HepG2 (cell line): ENCODE results near the gene SRRM3. TPM values are rescaled to one million over a fixed set of nuclear protein-coding genes. Genes with fewer than 3 reads are reported as not detected.
A peak's percentile ranks its signal among the peaks of the same experiment; 100 is the strongest.

Experiments
- ATAC-seq: fragments of 200-7000 bp; cut with Tn5 transposase; 3 replicates; pipeline ENCODE4 v1.9.1; 2020; ENCODE audit warnings: mild to moderate bottlenecking, moderate library complexity
- BruUV-seq: library from RNA; stranded (reverse); fragments of 400-500 nt; replicated peaks from 2 replicates; lab custom pipeline; 2021; lab: Mats Ljungman, UMichigan
- CTCF ChIA-PET: fragments of 300-600 bp; formaldehyde crosslinking; extraction: SDS; loops from one replicate; lab custom pipeline; 2021; ENCODE audit warnings: low total read pairs, inconsistent platforms, low intra/inter-chr PET ratio; lab: Yijun Ruan, JAX
- POLR2A ChIA-PET: fragments of 350-600 bp; sonication (Branson Sonifier 250); formaldehyde crosslinking; loops from one replicate; lab custom pipeline; 2020; ENCODE audit warnings: antibody characterized with exemption, inconsistent platforms; lab: Yijun Ruan, JAX
- DNase-seq: peaks from one replicate; pipeline ENCODE4 v3.0.0-alpha.2; 2015; ENCODE audit warnings: low spot score
- FAIRE-seq: peaks from 3 replicates; lab custom pipeline; 2011; peaks lifted over from hg19 to GRCh38; lab: Jason Lieb, UNC
- H2AFZ ChIP-seq: one replicate; pipeline ENCODE4 v1.6.1; 2011; ENCODE audit warnings: low read length, inconsistent platforms
- H3K27ac ChIP-seq: fragments of 300-600 bp; 3 replicates; pipeline ENCODE4 v1.8.0; 2011; ENCODE audit warnings: mixed run types, mild to moderate bottlenecking, mixed read lengths, low read length, inconsistent platforms; ENCODE audit not compliant: insufficient read depth; ENCODE audit errors: extremely low read length
- H3K27me3 ChIP-seq, 2 experiments: fragments of 200-600 bp in 1 of 2; 2 replicates in 1 of 2; 3 replicates in 1 of 2; pipeline versions ENCODE4 v1.6.0 to v1.8.0; 2011; ENCODE audit warnings: low read length in 2 of 2, mild to moderate bottlenecking in 2 of 2, moderate library complexity in 2 of 2, inconsistent platforms in 1 of 2; ENCODE audit not compliant: insufficient read depth in 2 of 2, control insufficient read depth in 1 of 2
- H3K36me3 ChIP-seq, 2 experiments: fragments of 200-600 bp in 1 of 2; replicated peaks in 1 of 2; 2 replicates in 1 of 2; 3 replicates in 1 of 2; pipeline versions ENCODE4 v1.5.1 to v1.8.0; 2011; ENCODE audit warnings: low read length in 2 of 2, inconsistent platforms in 1 of 2; ENCODE audit not compliant: insufficient read depth in 2 of 2, control insufficient read depth in 1 of 2
- H3K4me1 ChIP-seq: 2 replicates; pipeline ENCODE4 v1.5.1; 2012; ENCODE audit warnings: low read length, inconsistent platforms; ENCODE audit not compliant: insufficient read depth
- H3K4me2 ChIP-seq: 2 replicates; pipeline ENCODE4 v1.6.0; 2011; ENCODE audit warnings: low read depth, low read length, inconsistent platforms
- H3K4me3 ChIP-seq, 3 experiments: fragments of 200-600 bp in 1 of 3; sonication (generic), shearing (Covaris generic) in 1 of 3; replicated peaks in 1 of 3; 2 replicates each; pipeline ENCODE4 v1.5.1; 2011 to 2016; ENCODE audit warnings: low read length in 3 of 3, inconsistent platforms in 2 of 3, low read depth in 2 of 3, mild to moderate bottlenecking in 2 of 3, control low read depth in 1 of 3, mixed read lengths in 1 of 3; ENCODE audit not compliant: insufficient read depth in 1 of 3
- H3K79me2 ChIP-seq: one replicate; pipeline ENCODE4 v1.6.1; 2011; ENCODE audit warnings: low read length, inconsistent platforms; ENCODE audit not compliant: insufficient read depth
- H3K9ac ChIP-seq: 2 replicates; pipeline ENCODE4 v1.6.0; 2011; ENCODE audit warnings: mild to moderate bottlenecking, low read depth, low read length, inconsistent platforms; ENCODE audit not compliant: insufficient read depth
- H3K9me3 ChIP-seq: 2 replicates; pipeline ENCODE4 v1.5.1; 2012; ENCODE audit warnings: mild to moderate bottlenecking, low read length
- H4K20me1 ChIP-seq: 2 replicates; pipeline ENCODE4 v1.6.0; 2011; ENCODE audit warnings: inconsistent platforms, mild to moderate bottlenecking, low read length, moderate library complexity; ENCODE audit not compliant: insufficient read depth
- ATF7-NPFF ChIP-seq: sonication (generic); formaldehyde crosslinking; IDR thresholded peaks from 2 replicates; pipeline ENCODE4 v1.8.1; 2023; ENCODE audit warnings: mild to moderate bottlenecking, low read depth, missing genetic modification reagents, moderate library complexity
- DBP ChIP-seq: sonication (generic); formaldehyde crosslinking; IDR thresholded peaks from 2 replicates; pipeline ENCODE4 v1.4.0; 2020; ENCODE audit warnings: missing genetic modification reagents; ENCODE audit errors: not compliant biosample characterization
- GATAD1 ChIP-seq: IDR thresholded peaks from 2 replicates; pipeline ENCODE4 v1.6.1; 2016; ENCODE audit warnings: missing genetic modification reagents, missing compliant biosample characterization
- HNRNPL ChIP-seq: fragments of 200-400 bp; formaldehyde crosslinking; IDR thresholded peaks from 2 replicates; pipeline ENCODE4 v1.6.1; 2017; ENCODE audit warnings: mild to moderate bottlenecking, low read depth, low read length
- HOXD1 ChIP-seq: sonication (generic); formaldehyde crosslinking; IDR thresholded peaks from 2 replicates; pipeline ENCODE4 v1.5.0; 2020; ENCODE audit warnings: missing genetic modification reagents
- KLF16 ChIP-seq, 2 experiments: sonication (generic) in 1 of 2; formaldehyde crosslinking in 1 of 2; IDR thresholded peaks; 2 replicates each; pipeline versions ENCODE4 v1.6.1 to v1.8.0; 2016 to 2023; ENCODE audit warnings: missing genetic modification reagents in 2 of 2, missing compliant biosample characterization in 1 of 2
- THAP7 ChIP-seq: sonication (generic); formaldehyde crosslinking; IDR thresholded peaks from 2 replicates; pipeline ENCODE4 v1.8.1; 2023; ENCODE audit warnings: mild to moderate bottlenecking, missing genetic modification reagents
- ZBTB46 ChIP-seq: sonication (generic); formaldehyde crosslinking; IDR thresholded peaks from 2 replicates; pipeline ENCODE4 v1.4.0; 2020; ENCODE audit warnings: mild to moderate bottlenecking, missing genetic modification reagents, borderline replicate concordance
- WGBS: methylation state at CpG from one replicate; pipeline ENCODE4 v1.1.6; 2017; ENCODE audit warnings: low lambda C conversion rate; 5-methylcytosine and 5-hydroxymethylcytosine counted together
- in situ Hi-C: cut with HindIII; loops from 2 replicates; pipeline ENCODE4 v1.10.0; 2017; ENCODE audit warnings: low pct_unique_long_range_greater_than_20kb; ENCODE audit not compliant: extremely low pct_ligation_motif_present
- intact Hi-C: fragments of 100-400 bp; cut with micrococcal nuclease; formaldehyde crosslinking; loops from one replicate; pipeline ENCODE4 v1.10.0; 2022; ENCODE audit not compliant: unreplicated experiment
- polyA plus RNA-seq, 8 experiments: library from polyadenylated mRNA; depleted of rRNA in 3 of 8; stranded (reverse) in 7 of 8; unstranded in 1 of 8; fragments of >200 nt; fragmentation: Illumina TruSeq in 4 of 8; extraction: Trizol in 4 of 8; gene quantifications; 2 replicates each; pipeline versions ENCODE4 v1.2.1 to v1.2.3, GENCODE V29; 2011 to 2016; ENCODE audit warnings: low read depth in 4 of 8, missing spikeins in 1 of 8, mixed read lengths in 1 of 8; ENCODE audit not compliant: insufficient read depth in 1 of 8
- total RNA-seq, 5 experiments: library from RNA; depleted of rRNA; stranded (reverse); fragments of >200 nt; fragmentation: Illumina TruSeq; extraction: Trizol; gene quantifications; 2 replicates each; pipeline ENCODE4 v1.2.3, GENCODE V29; 2016; ENCODE audit warnings: low read depth in 1 of 5
- TF ChIP-seq, protein P1 (sequence below): sonication (generic); formaldehyde crosslinking; IDR thresholded peaks from 2 replicates; pipeline ENCODE4 v1.5.0; 2020; ENCODE audit warnings: mild to moderate bottlenecking, missing genetic modification reagents
- TF ChIP-seq, protein P2 (sequence below): sonication (generic); formaldehyde crosslinking; IDR thresholded peaks from 2 replicates; pipeline ENCODE4 v1.9.0; 2022; ENCODE audit warnings: missing genetic modification reagents, mild to moderate bottlenecking, borderline replicate concordance

The SRRM3 gene
- total and polyA plus RNA-seq, 2 of the 13 experiments (the other 11 are each of a cell fraction or from before 2014, with no cell fraction given) = 0.13 to 0.54 TPM

GRCh38 chr7:76257973-76258372 is 56.3 kb downstream of the SRRM3 start (continued):
- TF ChIP-seq, protein P1, sequence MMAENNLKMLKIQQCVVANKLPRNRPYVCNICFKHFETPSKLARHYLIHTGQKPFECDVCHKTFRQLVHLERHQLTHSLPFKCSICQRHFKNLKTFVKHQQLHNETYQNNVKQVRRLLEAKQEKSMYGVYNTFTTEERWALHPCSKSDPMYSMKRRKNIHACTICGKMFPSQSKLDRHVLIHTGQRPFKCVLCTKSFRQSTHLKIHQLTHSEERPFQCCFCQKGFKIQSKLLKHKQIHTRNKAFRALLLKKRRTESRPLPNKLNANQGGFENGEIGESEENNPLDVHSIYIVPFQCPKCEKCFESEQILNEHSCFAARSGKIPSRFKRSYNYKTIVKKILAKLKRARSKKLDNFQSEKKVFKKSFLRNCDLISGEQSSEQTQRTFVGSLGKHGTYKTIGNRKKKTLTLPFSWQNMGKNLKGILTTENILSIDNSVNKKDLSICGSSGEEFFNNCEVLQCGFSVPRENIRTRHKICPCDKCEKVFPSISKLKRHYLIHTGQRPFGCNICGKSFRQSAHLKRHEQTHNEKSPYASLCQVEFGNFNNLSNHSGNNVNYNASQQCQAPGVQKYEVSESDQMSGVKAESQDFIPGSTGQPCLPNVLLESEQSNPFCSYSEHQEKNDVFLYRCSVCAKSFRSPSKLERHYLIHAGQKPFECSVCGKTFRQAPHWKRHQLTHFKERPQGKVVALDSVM = peak; percentile 60; the same call in 1 of the 2 replicates
- TF ChIP-seq, protein P2, sequence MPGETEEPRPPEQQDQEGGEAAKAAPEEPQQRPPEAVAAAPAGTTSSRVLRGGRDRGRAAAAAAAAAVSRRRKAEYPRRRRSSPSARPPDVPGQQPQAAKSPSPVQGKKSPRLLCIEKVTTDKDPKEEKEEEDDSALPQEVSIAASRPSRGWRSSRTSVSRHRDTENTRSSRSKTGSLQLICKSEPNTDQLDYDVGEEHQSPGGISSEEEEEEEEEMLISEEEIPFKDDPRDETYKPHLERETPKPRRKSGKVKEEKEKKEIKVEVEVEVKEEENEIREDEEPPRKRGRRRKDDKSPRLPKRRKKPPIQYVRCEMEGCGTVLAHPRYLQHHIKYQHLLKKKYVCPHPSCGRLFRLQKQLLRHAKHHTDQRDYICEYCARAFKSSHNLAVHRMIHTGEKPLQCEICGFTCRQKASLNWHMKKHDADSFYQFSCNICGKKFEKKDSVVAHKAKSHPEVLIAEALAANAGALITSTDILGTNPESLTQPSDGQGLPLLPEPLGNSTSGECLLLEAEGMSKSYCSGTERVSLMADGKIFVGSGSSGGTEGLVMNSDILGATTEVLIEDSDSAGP (CRISPR knock-in tag) = 0 out of 2 replicates have a peak, but pooled peaks have one; percentile 14
- TF ChIP-seq HOXD1 (CRISPR knock-in tag) = peak; percentile 89
- TF ChIP-seq, all 625 proteins: peak for 7

GRCh38 chr7:76259124-76260093 is 57.7 kb downstream of the SRRM3 start:
- ATAC-seq = peak; percentile 62
- Histone ChIP-seq H2AFZ (no peak overlapping the region), H3K36me3 (no peaks in the 10 kb centered on the region), H3K27me3 (no peaks in the 10 kb centered on the region; a peak in 1 of 5 replicates), H3K9ac (peak overlapping the region; percentile 71), H3K9me3 (no peaks in the 10 kb centered on the region), H3K27ac (no peak overlapping the region), H3K4me2 (peak overlapping the region; percentile 94), H4K20me1 (no peaks in the 10 kb centered on the region), H3K4me1 (peaks cover 44% of the 10 kb centered on the region), H3K4me3 (peak overlapping the region; percentile 54 to 78 (median 66); a peak in 5 of 6 replicates), H3K79me2 (no peaks in the 10 kb centered on the region)
- intact Hi-C loops = no loop called here
- in situ Hi-C loops = loop anchor here (5.0 kb wide), 2 partner anchors 32 to 82 kb away; no protein-coding TSS in a partner anchor
- DNase-seq = no peak
- TSS peak; percentile 49 for BruUV-seq
- ChIA-PET POLR2A (interaction anchor here (0.7 to 1.4 kb wide), 10 partner anchors 8 to 1733 kb away, joined by 3 to 11 read pairs (median 5); no protein-coding TSS in a partner anchor), CTCF (interaction anchor here (1.4 to 5.3 kb wide), 2 partner anchors 55 to 81 kb away, joined by 3 to 63 read pairs; no protein-coding TSS in a partner anchor)
- 41% methylated on average over 19 of the region's 50 CpGs for WGBS
- FAIRE-seq = no peak
- TF ChIP-seq KLF16 (CRISPR knock-in tag; IDR thresholded peaks at IDR 0.05) (no peak), ZBTB46 (no peak), THAP7 (CRISPR knock-in tag) (no peak), GATAD1 (no peak), DBP (CRISPR knock-in tag) (no peak), HNRNPL (no peak), ATF7-NPFF (CRISPR knock-in tag) (0 out of 2 replicates have a peak, but pooled peaks have one; percentile 41)
